Erythroblast (primary cell): ENCODE data around the gene DMD.

Source experiments
- GATA1 ChIP-seq: IDR thresholded peaks from 2 replicates; pipeline ENCODE4 v1.6.1; 2011; ENCODE audit warnings: low read depth, mild to moderate bottlenecking, control low read depth, low read length, moderate library complexity
- POLR2A ChIP-seq: IDR thresholded peaks from 2 replicates; pipeline ENCODE4 v1.6.1; 2011; ENCODE audit warnings: mild to moderate bottlenecking, low read length

- no peak for TF ChIP-seq POLR2A
- TF ChIP-seq GATA1: no peak
Observed at GRCh38 chrX:32185160-32185559, 1026.2 kb downstream of the DMD start.
